ENCODE data around the gene MAP3K12. TPM values are rescaled to one million over a fixed set of nuclear protein-coding genes. Genes with fewer than 3 reads are reported as not detected.
"Not testable (repeated sequence)": the region's sequence is repeated elsewhere in the genome, so short reads cannot be mapped to it uniquely, and the experiment has no call there.

MAP3K12 gene
- total RNA-seq, 1 donor from 2014 or later, result 30.9 TPM

- peak; percentile 94 for DNase-seq
Observed at GRCh38 chr12:53492830-53493609, 6.2 kb downstream of the MAP3K12 start.

- DNase-seq, result no peak
Observed at GRCh38 chr12:53492188-53492587, 7.1 kb downstream of the MAP3K12 start.

- DNase-seq, result no peak
Observed at GRCh38 chr12:53489242-53489864, 9.9 kb downstream of the MAP3K12 start.

GRCh38 chr12:53486736-53487487, 12.3 kb downstream of the MAP3K12 start:
- DNase-seq, result no peak

- no peak for DNase-seq
Observed at GRCh38 chr12:53485955-53486735, 13.1 kb downstream of the MAP3K12 start.

- no peak for DNase-seq
Observed at GRCh38 chr12:53484686-53485575, 14.3 kb downstream of the MAP3K12 start.

GRCh38 chr12:53483979-53484377, 15.3 kb downstream of the MAP3K12 start:
- no peak for DNase-seq

GRCh38 chr12:53483225-53483978, 15.9 kb downstream of the MAP3K12 start:
- DNase-seq, result no peak

- DNase-seq, result no peak
Observed at GRCh38 chr12:53482626-53483168, 16.6 kb downstream of the MAP3K12 start.

GRCh38 chr12:53481939-53482586, 17.2 kb downstream of the MAP3K12 start:
- no peak for DNase-seq

- not testable (repeated sequence) for DNase-seq
Observed at GRCh38 chr12:53481458-53481857, 17.8 kb downstream of the MAP3K12 start.

GRCh38 chr12:53480491-53481442, 18.5 kb downstream of the MAP3K12 start:
- no peak for DNase-seq

GRCh38 chr12:53479331-53479730, 19.9 kb downstream of the MAP3K12 start:
- DNase-seq, result no peak

- no peak for DNase-seq
Observed at GRCh38 chr12:53478865-53479264, 20.4 kb downstream of the MAP3K12 start.

GRCh38 chr12:53476769-53477209, 22.5 kb downstream of the MAP3K12 start:
- no peak for DNase-seq

- no peak for DNase-seq
Observed at GRCh38 chr12:53474819-53475218, 24.4 kb downstream of the MAP3K12 start.

- no peak for DNase-seq
Observed at GRCh38 chr12:53474077-53474476, 25.2 kb downstream of the MAP3K12 start.

GRCh38 chr12:53472056-53472582, 27.1 kb downstream of the MAP3K12 start:
- DNase-seq, result no peak

Data from occipital lobe (tissue), 2 donors.